ENCODE results near the gene RPS19BP1.

DNA sequence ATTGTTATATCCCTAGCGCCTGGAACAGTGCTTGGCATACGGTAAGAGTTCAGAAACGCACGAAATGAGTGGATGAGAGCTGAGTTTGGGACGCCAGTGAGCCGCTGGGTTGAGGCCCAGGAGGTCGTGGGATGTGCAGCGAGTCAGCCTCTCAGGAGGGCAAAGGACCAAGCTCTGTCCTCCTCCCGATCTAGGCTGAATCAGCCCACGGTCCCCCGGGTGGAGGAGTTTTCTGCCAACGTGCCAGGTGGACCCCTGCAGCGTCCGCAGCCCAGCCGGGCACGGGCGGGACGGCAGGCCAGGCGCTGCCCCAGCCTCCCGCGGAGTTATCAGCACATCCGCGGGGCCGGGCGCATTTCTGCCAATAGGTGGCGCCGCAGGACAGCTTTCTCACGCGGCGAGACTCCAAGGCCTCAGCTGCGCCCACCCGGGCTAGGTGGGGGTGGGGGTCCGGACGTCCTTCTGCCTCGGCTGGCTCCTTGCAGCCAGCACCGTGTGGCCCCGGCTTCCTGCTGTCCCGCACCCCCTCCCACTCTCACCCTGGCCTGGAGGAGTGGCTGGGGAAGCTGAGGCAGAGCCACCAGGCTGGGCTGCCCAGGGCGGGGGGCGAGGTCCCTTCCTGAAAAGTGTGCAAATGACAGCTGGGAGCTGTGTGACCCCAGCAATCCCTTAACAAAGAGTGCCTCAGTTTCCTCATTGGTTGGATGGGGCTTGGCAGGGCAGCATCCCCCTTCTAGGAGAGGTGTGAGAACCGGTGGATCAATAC, 2.2 kb upstream of the RPS19BP1 start:
- TF ChIP-seq, protein P1, sequence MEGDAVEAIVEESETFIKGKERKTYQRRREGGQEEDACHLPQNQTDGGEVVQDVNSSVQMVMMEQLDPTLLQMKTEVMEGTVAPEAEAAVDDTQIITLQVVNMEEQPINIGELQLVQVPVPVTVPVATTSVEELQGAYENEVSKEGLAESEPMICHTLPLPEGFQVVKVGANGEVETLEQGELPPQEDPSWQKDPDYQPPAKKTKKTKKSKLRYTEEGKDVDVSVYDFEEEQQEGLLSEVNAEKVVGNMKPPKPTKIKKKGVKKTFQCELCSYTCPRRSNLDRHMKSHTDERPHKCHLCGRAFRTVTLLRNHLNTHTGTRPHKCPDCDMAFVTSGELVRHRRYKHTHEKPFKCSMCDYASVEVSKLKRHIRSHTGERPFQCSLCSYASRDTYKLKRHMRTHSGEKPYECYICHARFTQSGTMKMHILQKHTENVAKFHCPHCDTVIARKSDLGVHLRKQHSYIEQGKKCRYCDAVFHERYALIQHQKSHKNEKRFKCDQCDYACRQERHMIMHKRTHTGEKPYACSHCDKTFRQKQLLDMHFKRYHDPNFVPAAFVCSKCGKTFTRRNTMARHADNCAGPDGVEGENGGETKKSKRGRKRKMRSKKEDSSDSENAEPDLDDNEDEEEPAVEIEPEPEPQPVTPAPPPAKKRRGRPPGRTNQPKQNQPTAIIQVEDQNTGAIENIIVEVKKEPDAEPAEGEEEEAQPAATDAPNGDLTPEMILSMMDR (IDR thresholded peaks at IDR 0.05): peak; percentile 99
- no peak for TF ChIP-seq EZH2 (IDR thresholded peaks at IDR 0.05; ENCODE audit: borderline replicate concordance, insufficient read depth, low read depth, low read length, poor library complexity, severe bottlenecking)

All from B cell (primary cell).